Ovary (tissue), 9 donors: ENCODE measurements around the gene WFDC1. TPM values are rescaled to one million over a fixed set of nuclear protein-coding genes. Genes with fewer than 3 reads are reported as not detected.

ENCODE experiments used
- DNase-seq, 5 donors: peaks; one replicate each; pipeline ENCODE4 v3.0.0-alpha.2; 2019 to 2020
- H3K27ac ChIP-seq, 2 donors: fragments of 200-600 bp; one replicate each; pipeline versions ENCODE4 v1.5.1 to v1.8.0; 2019 to 2022
- H3K27me3 ChIP-seq: fragments of 200-600 bp; one replicate; pipeline ENCODE4 v1.8.0; 2022
- H3K36me3 ChIP-seq: fragments of 200-600 bp; sonication (generic); one replicate; pipeline ENCODE4 v1.5.1; 2019
- H3K4me1 ChIP-seq: one replicate; pipeline ENCODE4 v1.8.1; 2013; ENCODE audit warnings: mild to moderate bottlenecking, moderate library complexity; ENCODE audit not compliant: insufficient read depth
- H3K4me3 ChIP-seq: fragments of 200-600 bp; sonication (generic); one replicate; pipeline ENCODE4 v1.5.1; 2017
- H3K9me3 ChIP-seq, 2 donors: fragments of 200-600 bp in 1 of 2; sonication (generic) in 1 of 2; one replicate each; pipeline versions ENCODE4 v1.5.1 to v1.8.1; 2013 to 2019; ENCODE audit warnings: mild to moderate bottlenecking in 1 of 2, moderate library complexity in 1 of 2
- EP300 ChIP-seq: sonication (generic); formaldehyde crosslinking; IDR thresholded peaks from one replicate; pipeline ENCODE4 v1.6.1; 2017; ENCODE audit warnings: antibody characterized with exemption
- POLR2A ChIP-seq: fragments of 450-650 bp; IDR thresholded peaks from one replicate; pipeline ENCODE4 v1.6.1; 2017; ENCODE audit warnings: antibody characterized with exemption, mild to moderate bottlenecking, moderate library complexity
- WGBS, 3 donors: extraction: QIAGEN DNeasy Blood & Tissue Kit in 1 of 3; methylation state at CpG; one replicate each; pipeline versions ENCODE4 v1.1.5 to v1.1.7; 2013 to 2017; 5-methylcytosine and 5-hydroxymethylcytosine counted together
- intact Hi-C, 4 donors: fragments of 100-400 bp; cut with DNase I; formaldehyde crosslinking; loops; one replicate each; pipeline versions ENCODE4 v1.11.0 to v1.15.1; 2022 to 2023
- polyA plus RNA-seq, 2 donors: library from polyadenylated mRNA; stranded (reverse); fragments of 200-250 nt in 1 of 2; fragments of 350-450 nt in 1 of 2; fragmentation: Illumina TruSeq in 1 of 2; extraction: RNeasy Lipid Tissue Mini Kit (QIAGEN cat#74804) in 1 of 2; gene quantifications; one replicate each; pipeline ENCODE4 v1.2.3, GENCODE V29; 2013 to 2014
- small RNA-seq: library from RNA; depleted of rRNA; stranded (forward); fragments of <200 nt; gene quantifications from one replicate; pipeline ENCODE3, GENCODE V24; 2016
- total RNA-seq, 7 donors: library from RNA; depleted of rRNA in 2 of 7; stranded (reverse); fragments of >200 nt in 2 of 7; fragmentation: NEBNext Ultra II Directional in 3 of 7; extraction: Animal tissue kit (Norgen Biotek cat#: 25700) in 3 of 7; gene quantifications; one replicate each; pipeline versions ENCODE4 v1.1.0 to v1.2.4, GENCODE V29; 2016 to 2023
- TF ChIP-seq, protein P1 (sequence below), 3 donors: fragments of 450-650 bp in 2 of 3; fragments of 200-600 bp in 1 of 3; IDR thresholded peaks; one replicate each; pipeline versions ENCODE4 v1.5.1 to v1.8.0; 2016 to 2022; ENCODE audit warnings: antibody characterized with exemption in 3 of 3, mild to moderate bottlenecking in 1 of 3
- donor health status: DM: no; HTN: no; CAD: no; lungs with moderate emphysema.
- donor health status: DM: no; HTN: no; CAD: no.
- donor health status: Bipolar disorder and iron deficiency.
- donor health status: DM: yes; HTN: yes; CAD: no.
- donor health status: DM: no; HTN: no; CAD: no.
- donor health status: DM: yes; HTN: yes; CAD: no.

Gene WFDC1
- total and polyA plus RNA-seq, 9 donors, result 0.57 to 10.7 (median 2.1) TPM

DNA sequence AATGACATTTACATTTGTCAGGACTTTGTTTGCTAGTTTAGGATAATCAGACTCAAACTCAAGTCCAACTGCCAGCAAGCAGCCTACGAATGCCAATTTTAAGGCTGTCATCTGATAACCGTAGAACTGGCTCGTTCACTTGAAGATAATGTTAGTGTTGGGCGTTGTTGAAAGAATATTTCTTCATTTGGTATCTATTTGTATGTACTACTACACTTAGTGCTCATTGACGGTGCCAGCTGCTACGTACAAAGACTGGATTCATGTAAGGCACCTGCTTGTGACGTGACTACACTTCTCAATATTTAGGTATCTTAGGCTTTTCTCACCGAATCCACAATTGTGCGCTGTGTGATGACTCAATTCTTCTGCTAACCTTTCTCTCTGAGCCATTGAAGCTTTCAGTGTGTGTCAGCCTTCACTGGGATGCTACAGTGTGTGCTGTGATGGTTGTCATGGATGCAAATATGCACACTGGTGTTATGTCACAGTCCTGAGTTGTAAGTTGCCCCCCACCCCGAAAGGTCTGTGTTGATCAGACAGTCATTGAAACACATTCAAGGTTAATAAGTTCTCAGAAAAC is 79.3 kb downstream of the WFDC1 start:
- 70 to 75% (median 72%) methylated on average over 10 of the region's 10 CpGs for WGBS, 3 donors
- no peaks in the 10 kb centered on the region for H3K4me1 ChIP-seq
- intact Hi-C loops, result no loop called here
- no peaks in the 10 kb centered on the region for H3K27me3 ChIP-seq
- TF ChIP-seq, protein P1, sequence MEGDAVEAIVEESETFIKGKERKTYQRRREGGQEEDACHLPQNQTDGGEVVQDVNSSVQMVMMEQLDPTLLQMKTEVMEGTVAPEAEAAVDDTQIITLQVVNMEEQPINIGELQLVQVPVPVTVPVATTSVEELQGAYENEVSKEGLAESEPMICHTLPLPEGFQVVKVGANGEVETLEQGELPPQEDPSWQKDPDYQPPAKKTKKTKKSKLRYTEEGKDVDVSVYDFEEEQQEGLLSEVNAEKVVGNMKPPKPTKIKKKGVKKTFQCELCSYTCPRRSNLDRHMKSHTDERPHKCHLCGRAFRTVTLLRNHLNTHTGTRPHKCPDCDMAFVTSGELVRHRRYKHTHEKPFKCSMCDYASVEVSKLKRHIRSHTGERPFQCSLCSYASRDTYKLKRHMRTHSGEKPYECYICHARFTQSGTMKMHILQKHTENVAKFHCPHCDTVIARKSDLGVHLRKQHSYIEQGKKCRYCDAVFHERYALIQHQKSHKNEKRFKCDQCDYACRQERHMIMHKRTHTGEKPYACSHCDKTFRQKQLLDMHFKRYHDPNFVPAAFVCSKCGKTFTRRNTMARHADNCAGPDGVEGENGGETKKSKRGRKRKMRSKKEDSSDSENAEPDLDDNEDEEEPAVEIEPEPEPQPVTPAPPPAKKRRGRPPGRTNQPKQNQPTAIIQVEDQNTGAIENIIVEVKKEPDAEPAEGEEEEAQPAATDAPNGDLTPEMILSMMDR (IDR thresholded peaks at IDR 0.05), result no peak
- TF ChIP-seq EP300 (no peak), POLR2A (no peak)
- H3K27ac ChIP-seq, result no peak overlapping the region
- H3K36me3 ChIP-seq, result no peaks in the 10 kb centered on the region
- DNase-seq, result no peak
- no peaks in the 10 kb centered on the region for H3K9me3 ChIP-seq
- H3K4me3 ChIP-seq, result no peak overlapping the region

DNA sequence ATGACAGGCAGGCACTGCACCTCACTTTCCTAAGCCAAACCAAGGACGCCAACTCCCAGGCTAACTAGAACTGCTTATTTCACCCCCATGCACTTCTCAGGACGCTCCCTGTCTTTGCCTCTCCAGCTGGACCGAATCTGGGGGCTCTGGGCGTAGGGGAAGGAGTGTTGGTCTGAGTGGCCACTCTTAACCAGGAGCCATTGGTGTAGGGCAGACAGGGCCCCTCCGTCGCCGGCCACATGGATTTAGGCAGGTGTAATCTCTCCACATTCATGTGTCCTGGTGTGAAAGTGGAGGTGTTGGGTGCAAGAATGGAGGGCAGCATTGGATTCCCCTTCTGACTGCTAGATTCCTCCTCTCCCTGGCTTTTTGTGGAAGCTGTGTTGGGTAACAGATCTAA is 83.4 kb downstream of the WFDC1 start:
- Histone ChIP-seq H3K36me3 (no peaks in the 10 kb centered on the region), H3K9me3 (no peaks in the 10 kb centered on the region), H3K4me3 (no peak overlapping the region), H3K4me1 (no peaks in the 10 kb centered on the region), H3K27ac (no peak overlapping the region), H3K27me3 (no peaks in the 10 kb centered on the region)
- no peak for DNase-seq
- 85 to 89% (median 88%) methylated on average over 7 of the region's 7 CpGs for WGBS, 3 donors
- intact Hi-C loops, result no loop called here
- TF ChIP-seq, protein P1 (IDR thresholded peaks at IDR 0.05), result no peak
- TF ChIP-seq POLR2A (no peak), EP300 (no peak)

DNA sequence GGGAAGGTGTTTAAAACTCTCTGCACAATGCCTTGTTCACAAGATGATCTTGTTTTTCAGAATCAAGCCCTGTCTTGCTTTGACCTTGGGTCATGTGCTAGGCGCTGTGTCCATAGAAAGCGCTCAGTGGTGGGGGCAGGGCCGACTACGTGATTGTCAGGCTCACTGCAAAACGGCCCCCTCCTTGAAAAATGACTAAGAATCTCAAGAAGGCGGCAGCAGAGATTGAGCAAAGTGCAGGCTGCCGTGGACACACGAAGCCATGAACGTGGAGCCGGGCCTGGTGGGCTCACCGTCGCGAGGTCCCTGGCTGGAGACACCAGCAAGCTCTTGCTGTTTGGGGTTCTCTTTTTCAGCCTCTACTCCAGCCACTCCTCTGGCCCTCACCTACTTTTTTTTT is 83.9 kb downstream of the WFDC1 start:
- no peak for DNase-seq
- H3K27me3 ChIP-seq, result no peaks in the 10 kb centered on the region
- H3K36me3 ChIP-seq, result no peaks in the 10 kb centered on the region
- TF ChIP-seq, protein P1 (IDR thresholded peaks at IDR 0.05), result no peak
- TF ChIP-seq POLR2A (no peak), EP300 (no peak)
- no peaks in the 10 kb centered on the region for H3K4me1 ChIP-seq
- no peak overlapping the region for H3K27ac ChIP-seq
- H3K9me3 ChIP-seq, result no peaks in the 10 kb centered on the region
- intact Hi-C loops, result no loop called here
- WGBS, 3 donors, result 63 to 90% (median 86%) methylated on average over 13 of the region's 13 CpGs
- H3K4me3 ChIP-seq, result no peak overlapping the region

DNA sequence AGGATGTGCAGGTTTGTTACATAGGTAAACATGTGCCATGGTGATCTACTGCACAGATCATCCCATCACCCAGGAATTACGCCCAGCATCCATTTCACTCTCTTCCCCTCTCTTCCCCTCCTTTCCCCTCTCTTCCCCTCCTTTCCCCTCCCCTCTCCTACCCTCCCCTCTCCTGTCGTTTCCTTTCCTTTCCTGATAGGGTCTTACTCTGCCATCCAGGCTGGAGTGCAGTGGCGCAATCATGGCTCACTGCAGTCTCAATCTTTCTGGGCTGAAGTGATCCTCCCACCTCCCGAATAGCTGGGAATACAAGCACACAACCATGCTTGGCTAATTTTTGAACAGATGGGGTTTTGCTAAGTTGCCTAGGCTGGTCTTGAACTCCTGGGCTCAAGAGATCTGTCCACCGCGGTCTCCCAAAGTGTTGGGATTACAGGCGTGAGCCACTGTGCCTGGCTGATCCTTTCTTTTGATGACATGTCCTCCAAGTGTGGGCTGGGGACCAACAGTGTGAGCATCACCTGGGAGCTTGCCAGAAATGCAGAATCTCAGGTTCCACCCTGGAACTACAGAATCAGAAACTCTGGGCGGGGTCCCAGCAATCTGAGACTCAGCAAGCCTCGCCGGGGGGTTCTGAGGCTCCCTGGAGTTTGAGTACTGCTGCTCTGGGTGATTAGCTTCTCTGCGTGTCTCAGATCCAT is 84.5 kb downstream of the WFDC1 start:
- WGBS, 3 donors, result 62 to 72% (median 67%) methylated on average over 11 of the region's 11 CpGs
- Histone ChIP-seq H3K4me3 (no peak overlapping the region), H3K36me3 (no peaks in the 10 kb centered on the region), H3K9me3 (peaks cover 0 to 3% of the 10 kb centered on the region in 2 donors), H3K27ac (no peak overlapping the region), H3K4me1 (no peaks in the 10 kb centered on the region), H3K27me3 (no peaks in the 10 kb centered on the region)
- intact Hi-C loops, result no loop called here
- TF ChIP-seq POLR2A (no peak), EP300 (no peak)
- TF ChIP-seq, protein P1 (IDR thresholded peaks at IDR 0.05), result no peak
- no peak for DNase-seq

Small RNA genes within 50 kb of the gene (small RNA-seq; reads per million reads assigned to genes)
- gene RNA5SP433, result not detected

Other genes starting within 250 kb of the WFDC1 start
- 10 to 100 TPM; 78.8 to 99.2 (median 90.3) TPM for gene MBTPS1, start 177.9 kb upstream of the WFDC1 start, total RNA-seq
- 100 to 1,000 TPM in 1 of 2 donors, 10 to 100 TPM in 1; 73.8 to 122 TPM for gene MBTPS1, start 177.9 kb upstream of the WFDC1 start, polyA plus RNA-seq
- gene HSDL1, start 149.7 kb upstream of the WFDC1 start, total RNA-seq, result 10 to 100 TPM; 17.5 to 34.1 (median 27.2) TPM
- 10 to 100 TPM; 17.6 to 28.2 TPM for gene HSDL1, start 149.7 kb upstream of the WFDC1 start, polyA plus RNA-seq
- gene DNAAF1, start 149.6 kb upstream of the WFDC1 start, total RNA-seq, result 10 to 100 TPM in 1 of 7 donors, 1 to 10 TPM in 4, under 1 TPM in 2; 0.33 to 42.6 (median 3.6) TPM
- gene DNAAF1, start 149.6 kb upstream of the WFDC1 start, polyA plus RNA-seq, result 1 to 10 TPM in 1 of 2 donors, under 1 TPM in 1; 0.95 to 1.1 TPM
- 10 to 100 TPM; 39.7 to 89.0 (median 58.4) TPM for gene TAF1C, start 107.8 kb upstream of the WFDC1 start, total RNA-seq
- 10 to 100 TPM; 14.1 to 63.8 TPM for gene TAF1C, start 107.8 kb upstream of the WFDC1 start, polyA plus RNA-seq
- gene ADAD2, start 103.7 kb upstream of the WFDC1 start, total RNA-seq, result under 1 TPM in 2 of 7 donors, not detected in 5; 0.71 to 0.97 TPM
- gene ADAD2, start 103.7 kb upstream of the WFDC1 start, polyA plus RNA-seq, result 1 to 10 TPM in 1 of 2 donors, under 1 TPM in 1; 0.12 to 2.0 TPM
- not detected for gene KCNG4, start 54.9 kb upstream of the WFDC1 start, total RNA-seq
- gene KCNG4, start 54.9 kb upstream of the WFDC1 start, polyA plus RNA-seq, result not detected
- 1 to 10 TPM in 4 of 7 donors, under 1 TPM in 1, not detected in 2; 0.67 to 8.5 (median 1.5) TPM for gene ATP2C2, start 73.7 kb downstream of the WFDC1 start, total RNA-seq
- gene ATP2C2, start 73.7 kb downstream of the WFDC1 start, polyA plus RNA-seq, result under 1 TPM in 1 of 2 donors, not detected in 1; 0.10 TPM
- gene MEAK7, start 209.8 kb downstream of the WFDC1 start, total RNA-seq, result 10 to 100 TPM in 6 of 7 donors, 1 to 10 TPM in 1; 8.6 to 23.0 (median 19.2) TPM
- 10 to 100 TPM in 1 of 2 donors, 1 to 10 TPM in 1; 6.6 to 14.5 TPM for gene MEAK7, start 209.8 kb downstream of the WFDC1 start, polyA plus RNA-seq